Suprapubic skin (tissue), 3 donors: Measurements from ENCODE around the gene CTNNA2.

Experiments used
- EP300 ChIP-seq: sonication (generic); formaldehyde crosslinking; IDR thresholded peaks from one replicate; pipeline ENCODE4 v1.6.1; 2017; ENCODE audit warnings: antibody characterized with exemption
- POLR2A ChIP-seq, 2 donors: fragments of 450-650 bp; IDR thresholded peaks; one replicate each; pipeline ENCODE4 v1.6.1; 2017; ENCODE audit warnings: antibody characterized with exemption in 2 of 2, mild to moderate bottlenecking in 2 of 2, moderate library complexity in 2 of 2
- TF ChIP-seq, protein P1 (sequence below), 2 donors: fragments of 200-600 bp in 1 of 2; fragments of 450-650 bp in 1 of 2; sonication (generic) in 1 of 2; IDR thresholded peaks; one replicate each; pipeline ENCODE4 v1.5.1; 2016 to 2019; ENCODE audit warnings: antibody characterized with exemption in 2 of 2, mild to moderate bottlenecking in 1 of 2, moderate library complexity in 1 of 2

DNA sequence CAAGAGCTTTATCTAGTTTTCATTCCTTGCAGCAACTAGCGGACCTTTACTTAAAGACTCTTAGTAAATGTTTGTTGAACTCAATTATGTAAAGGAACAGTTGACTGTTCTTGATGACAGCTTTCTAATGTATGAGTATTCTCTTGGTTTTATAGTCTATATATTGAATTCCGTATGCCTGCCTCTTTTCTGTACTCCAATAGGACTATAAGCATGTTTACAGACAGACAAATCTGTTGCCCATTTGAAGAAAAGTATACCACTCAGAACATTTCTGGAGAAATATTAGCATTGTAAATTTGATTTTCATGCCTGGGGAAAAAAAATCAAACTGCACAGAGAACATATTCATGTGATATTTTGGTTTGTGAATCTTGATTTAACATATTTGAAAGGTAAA, 682.2 kb downstream of the CTNNA2 start:
- TF ChIP-seq POLR2A (IDR thresholded peaks at IDR 0.05): no peak
- TF ChIP-seq, protein P1, sequence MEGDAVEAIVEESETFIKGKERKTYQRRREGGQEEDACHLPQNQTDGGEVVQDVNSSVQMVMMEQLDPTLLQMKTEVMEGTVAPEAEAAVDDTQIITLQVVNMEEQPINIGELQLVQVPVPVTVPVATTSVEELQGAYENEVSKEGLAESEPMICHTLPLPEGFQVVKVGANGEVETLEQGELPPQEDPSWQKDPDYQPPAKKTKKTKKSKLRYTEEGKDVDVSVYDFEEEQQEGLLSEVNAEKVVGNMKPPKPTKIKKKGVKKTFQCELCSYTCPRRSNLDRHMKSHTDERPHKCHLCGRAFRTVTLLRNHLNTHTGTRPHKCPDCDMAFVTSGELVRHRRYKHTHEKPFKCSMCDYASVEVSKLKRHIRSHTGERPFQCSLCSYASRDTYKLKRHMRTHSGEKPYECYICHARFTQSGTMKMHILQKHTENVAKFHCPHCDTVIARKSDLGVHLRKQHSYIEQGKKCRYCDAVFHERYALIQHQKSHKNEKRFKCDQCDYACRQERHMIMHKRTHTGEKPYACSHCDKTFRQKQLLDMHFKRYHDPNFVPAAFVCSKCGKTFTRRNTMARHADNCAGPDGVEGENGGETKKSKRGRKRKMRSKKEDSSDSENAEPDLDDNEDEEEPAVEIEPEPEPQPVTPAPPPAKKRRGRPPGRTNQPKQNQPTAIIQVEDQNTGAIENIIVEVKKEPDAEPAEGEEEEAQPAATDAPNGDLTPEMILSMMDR (IDR thresholded peaks at IDR 0.05): no peak
- no peak for TF ChIP-seq EP300
